Cardiac fibroblast (primary cell): ENCODE measurements around the gene PPP1R14D.

Experiments
- DNase-seq, 2 donors: peaks; one replicate each; pipeline versions ENCODE4 v3.0.0 to v3.0.0-alpha.2; 2010; ENCODE audit warnings: low read depth in 2 of 2
- H3K4me3 ChIP-seq, 2 donors: replicated peaks in 1 of 2; 1 replicate in 1 of 2; 2 replicates in 1 of 2; pipeline ENCODE4 v1.5.1; 2011; ENCODE audit warnings: low read depth in 2 of 2, low read length in 2 of 2, mild to moderate bottlenecking in 2 of 2, moderate library complexity in 1 of 2
- CTCF ChIP-seq: IDR thresholded peaks from one replicate; pipeline ENCODE4 v1.5.1; 2011; ENCODE audit warnings: low read depth, mild to moderate bottlenecking, low read length, inconsistent platforms

Gene PPP1R14D

GRCh38 chr15:40796512-40796911 lies 32.0 kb downstream of the PPP1R14D start:
- no peak for DNase-seq
- H3K4me3 ChIP-seq = no peak overlapping the region
- no peak for TF ChIP-seq CTCF

- H3K4me3 ChIP-seq = no peak overlapping the region
- DNase-seq = no peak
- TF ChIP-seq CTCF = no peak
Measured at GRCh38 chr15:40796041-40796440, 32.5 kb downstream of the PPP1R14D start.

GRCh38 chr15:40793216-40793989 lies 35.1 kb downstream of the PPP1R14D start:
- H3K4me3 ChIP-seq = no peak overlapping the region
- peak; percentile 94 to 98 for DNase-seq
- no peak for TF ChIP-seq CTCF

- no peak overlapping the region for H3K4me3 ChIP-seq
- DNase-seq = no peak
- TF ChIP-seq CTCF = no peak
Measured at GRCh38 chr15:40792394-40792793, 36.1 kb downstream of the PPP1R14D start.

- TF ChIP-seq CTCF = no peak
- DNase-seq = peak; percentile 27 to 45
Measured at GRCh38 chr15:40790718-40791117, 37.8 kb downstream of the PPP1R14D start.

GRCh38 chr15:40789999-40790398 lies 38.5 kb downstream of the PPP1R14D start:
- H3K4me3 ChIP-seq = no peak overlapping the region
- DNase-seq = no peak
- TF ChIP-seq CTCF = no peak

More at GRCh38 chr15:40790718-40791117, 37.8 kb downstream of the PPP1R14D start:
- H3K4me3 ChIP-seq = no peak overlapping the region

- no peak for TF ChIP-seq CTCF
- DNase-seq = no peak
- no peak overlapping the region for H3K4me3 ChIP-seq
Measured at GRCh38 chr15:40789119-40789518, 39.4 kb downstream of the PPP1R14D start.
